Choroid plexus epithelial cell (primary cell): ENCODE measurements around the gene BAD.

Source experiments
- DNase-seq: peaks from one replicate; pipeline ENCODE4 v3.0.0-alpha.2; 2010; ENCODE audit warnings: low read depth
- H3K4me3 ChIP-seq: 2 replicates; pipeline ENCODE4 v1.5.1; 2011; ENCODE audit warnings: low read depth, mild to moderate bottlenecking, control low read depth, low read length, moderate library complexity
- TF ChIP-seq, protein P1 (sequence below): conservative IDR thresholded peaks from 2 replicates; pipeline ENCODE4 v1.5.1; 2011; ENCODE audit warnings: low read depth, mild to moderate bottlenecking, control low read depth, inconsistent platforms, low read length, moderate library complexity

The BAD gene

DNA sequence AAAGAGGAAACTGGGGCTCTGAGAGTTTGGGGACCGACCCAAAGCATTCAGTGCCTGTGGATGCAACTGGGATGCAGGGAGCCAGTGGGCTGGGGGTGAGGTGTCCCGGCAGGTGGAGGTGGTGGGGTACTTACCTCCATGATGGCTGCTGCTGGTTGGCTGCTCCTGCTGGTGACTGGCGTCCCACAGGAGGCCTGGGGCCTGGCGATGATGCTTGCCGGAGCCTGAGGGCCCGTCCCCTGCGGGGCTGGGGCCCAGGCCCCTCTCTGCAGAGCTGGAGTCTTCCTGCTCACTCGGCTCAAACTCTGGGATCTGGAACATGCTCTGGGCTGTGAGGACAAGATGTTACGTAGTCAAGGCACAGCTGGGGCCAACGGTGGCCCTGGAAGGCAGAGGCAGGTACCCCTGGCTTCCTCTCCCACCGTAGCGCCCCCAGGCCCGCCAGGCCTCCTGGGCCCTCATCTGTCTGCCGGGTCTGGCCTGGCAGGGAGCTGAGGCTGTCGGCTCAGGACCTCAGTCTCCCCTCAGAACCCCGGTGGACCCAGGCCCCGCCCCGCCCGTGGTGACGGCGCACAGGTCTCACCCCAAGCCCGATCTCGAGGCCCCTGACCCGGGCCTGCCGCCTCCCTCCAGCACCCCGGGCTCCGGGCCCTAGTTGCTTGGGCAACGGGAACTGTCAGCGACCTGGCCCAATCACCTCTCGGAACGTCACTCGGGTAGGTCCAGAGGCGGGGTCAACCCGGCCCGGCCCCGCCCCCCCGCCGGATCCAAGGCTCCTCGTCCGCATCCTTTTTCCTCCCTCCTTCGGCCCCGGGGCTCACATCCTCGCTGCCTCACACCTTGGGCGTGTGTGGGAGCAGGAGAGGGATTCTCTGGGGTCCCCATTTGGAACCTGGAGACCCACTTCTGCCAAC lies at the start of gene BAD:
Gene BAD (minus strand): TSS at position 618 of the 914 bp plus-strand sequence. CDS start 297 bp downstream, at position 321.
- H3K4me3 ChIP-seq = peak within 1 kb of the TSS; percentile 83
- DNase-seq = peak; percentile 92
- TF ChIP-seq, protein P1, sequence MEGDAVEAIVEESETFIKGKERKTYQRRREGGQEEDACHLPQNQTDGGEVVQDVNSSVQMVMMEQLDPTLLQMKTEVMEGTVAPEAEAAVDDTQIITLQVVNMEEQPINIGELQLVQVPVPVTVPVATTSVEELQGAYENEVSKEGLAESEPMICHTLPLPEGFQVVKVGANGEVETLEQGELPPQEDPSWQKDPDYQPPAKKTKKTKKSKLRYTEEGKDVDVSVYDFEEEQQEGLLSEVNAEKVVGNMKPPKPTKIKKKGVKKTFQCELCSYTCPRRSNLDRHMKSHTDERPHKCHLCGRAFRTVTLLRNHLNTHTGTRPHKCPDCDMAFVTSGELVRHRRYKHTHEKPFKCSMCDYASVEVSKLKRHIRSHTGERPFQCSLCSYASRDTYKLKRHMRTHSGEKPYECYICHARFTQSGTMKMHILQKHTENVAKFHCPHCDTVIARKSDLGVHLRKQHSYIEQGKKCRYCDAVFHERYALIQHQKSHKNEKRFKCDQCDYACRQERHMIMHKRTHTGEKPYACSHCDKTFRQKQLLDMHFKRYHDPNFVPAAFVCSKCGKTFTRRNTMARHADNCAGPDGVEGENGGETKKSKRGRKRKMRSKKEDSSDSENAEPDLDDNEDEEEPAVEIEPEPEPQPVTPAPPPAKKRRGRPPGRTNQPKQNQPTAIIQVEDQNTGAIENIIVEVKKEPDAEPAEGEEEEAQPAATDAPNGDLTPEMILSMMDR = no peak

DNA sequence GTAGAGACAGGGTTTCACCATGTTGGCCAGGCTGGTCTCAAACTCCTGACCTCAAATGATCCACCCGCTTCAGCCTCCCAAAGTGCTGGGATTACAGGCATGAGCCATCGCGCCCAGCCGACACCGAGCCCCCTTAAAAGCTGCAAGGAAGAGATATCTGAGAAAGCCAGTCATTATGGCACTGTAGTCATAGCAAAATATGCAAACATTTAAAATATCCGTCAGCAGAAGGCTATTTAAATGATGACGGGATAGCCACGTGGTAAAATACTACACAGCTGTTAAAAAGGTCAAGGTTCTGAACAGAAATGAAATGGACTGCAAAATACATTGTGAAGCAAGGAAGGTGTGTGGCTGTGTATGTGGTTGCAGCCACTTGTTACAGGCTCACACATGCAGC lies 49.1 kb upstream of the BAD start:
- no peak for DNase-seq
- TF ChIP-seq, protein P1 = no peak
- H3K4me3 ChIP-seq = no peak overlapping the region

DNA sequence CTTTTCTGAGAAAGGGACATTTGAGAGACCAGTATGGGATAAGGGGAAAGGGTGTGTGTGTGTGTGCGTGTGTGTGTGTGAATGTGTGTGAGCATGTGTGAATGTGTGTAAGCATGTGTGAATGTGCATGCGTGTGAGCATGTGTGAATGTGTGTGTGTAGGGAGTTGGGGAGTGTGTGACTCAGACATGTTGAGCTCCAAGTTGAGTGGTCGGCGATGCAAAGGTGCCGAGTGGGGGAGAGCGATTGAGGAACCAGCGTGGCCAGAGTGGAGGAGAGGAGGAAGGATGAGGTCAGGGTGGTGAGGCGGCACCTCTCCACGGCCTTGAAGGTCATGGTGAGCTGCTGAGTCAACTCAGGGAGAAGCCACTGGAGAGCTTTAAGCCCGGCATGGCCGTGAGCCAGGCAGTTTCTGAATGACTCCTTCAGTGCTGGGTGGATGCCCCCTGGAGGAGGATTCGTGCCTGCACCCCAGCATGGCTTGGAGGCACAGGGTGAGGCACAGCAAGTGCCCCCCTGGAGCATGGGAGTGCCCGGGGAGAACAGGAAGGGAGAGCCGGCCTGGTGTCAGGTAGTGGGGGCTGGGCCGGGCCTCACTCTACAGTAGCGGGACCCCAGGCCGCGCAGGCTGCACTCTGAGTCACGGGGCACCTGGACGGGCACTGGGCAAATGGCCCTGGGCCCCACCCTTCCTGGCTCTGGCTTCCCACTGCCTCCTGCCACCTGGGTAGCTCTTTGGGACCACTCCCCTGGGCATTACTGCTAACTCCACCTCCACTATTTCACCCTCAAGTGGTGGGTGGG lies 47.3 kb upstream of the BAD start:
- peak; percentile 86 for DNase-seq
- no peak overlapping the region for H3K4me3 ChIP-seq
- TF ChIP-seq, protein P1 = peak; percentile 78

DNA sequence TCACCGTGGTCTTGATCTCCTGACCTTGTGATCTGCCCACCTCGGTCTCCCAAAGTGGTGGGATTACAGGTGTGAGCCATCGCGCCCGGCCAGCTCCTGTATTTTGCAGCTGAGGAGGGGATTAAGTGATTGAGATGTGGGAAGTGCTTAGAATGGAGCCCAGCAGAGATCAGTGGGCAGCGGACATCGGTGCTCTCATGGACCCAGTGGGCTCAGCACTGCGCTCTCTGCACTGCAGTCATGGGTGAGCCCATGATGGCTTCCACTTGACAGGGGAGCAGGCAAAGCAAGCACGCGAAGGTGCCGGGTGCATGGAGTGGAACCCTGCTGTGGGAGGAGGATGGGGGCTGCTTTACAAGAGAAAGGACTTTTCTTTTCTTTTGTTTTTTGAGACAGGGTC lies 46.4 kb upstream of the BAD start:
- H3K4me3 ChIP-seq = no peak overlapping the region
- TF ChIP-seq, protein P1 = no peak
- DNase-seq = no peak

DNA sequence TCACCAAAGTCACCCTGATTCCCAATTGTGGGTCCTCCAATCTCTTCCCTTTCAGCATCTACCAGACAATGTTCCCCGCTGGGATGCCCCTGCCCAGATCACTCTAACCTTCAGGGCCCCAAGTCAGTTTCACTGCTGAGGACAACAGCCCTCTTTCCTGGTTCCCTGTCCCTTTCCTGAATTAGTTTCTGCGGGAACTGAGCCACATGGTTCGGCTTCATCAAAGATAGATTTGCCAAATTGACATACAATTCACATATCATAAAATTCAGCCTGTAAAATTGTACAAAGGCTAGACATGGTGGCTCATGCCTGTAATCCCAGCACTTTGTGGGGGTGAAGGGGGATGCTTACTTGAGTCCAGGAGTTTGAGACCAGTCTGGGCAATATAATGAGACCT lies 43.5 kb upstream of the BAD start:
- H3K4me3 ChIP-seq = no peak overlapping the region
- TF ChIP-seq, protein P1 = no peak
- DNase-seq = no peak

DNA sequence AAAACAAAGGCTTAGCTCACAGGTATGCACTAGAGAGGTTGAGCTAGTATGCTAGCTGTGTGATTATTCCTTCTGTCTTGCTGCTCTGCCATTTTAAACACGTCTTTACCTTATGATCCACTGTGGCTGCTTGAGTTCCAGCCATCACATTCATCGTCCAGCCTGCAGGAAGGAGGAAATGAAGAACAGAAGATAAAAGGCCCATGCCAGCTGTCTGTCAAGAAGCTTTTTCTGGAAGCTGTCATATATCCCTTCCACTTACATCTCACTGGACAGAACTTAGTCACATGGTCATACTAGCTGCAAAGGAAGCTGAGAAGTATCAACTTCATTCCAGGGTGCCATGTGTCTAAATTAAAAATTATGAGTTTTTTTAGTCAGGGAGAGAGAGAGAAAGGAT lies 42.9 kb upstream of the BAD start:
- no peak overlapping the region for H3K4me3 ChIP-seq
- DNase-seq = no peak
- TF ChIP-seq, protein P1 = no peak
